ENCODE measurements around the gene GAS2. TPM values are rescaled to one million over a fixed set of nuclear protein-coding genes. Genes with fewer than 3 reads are reported as not detected.
A peak's percentile ranks its signal among the peaks of the same experiment; 100 is the strongest.

Gene GAS2
- total RNA-seq, 1 experiment from 2014 or later: 2.7 TPM

DNA sequence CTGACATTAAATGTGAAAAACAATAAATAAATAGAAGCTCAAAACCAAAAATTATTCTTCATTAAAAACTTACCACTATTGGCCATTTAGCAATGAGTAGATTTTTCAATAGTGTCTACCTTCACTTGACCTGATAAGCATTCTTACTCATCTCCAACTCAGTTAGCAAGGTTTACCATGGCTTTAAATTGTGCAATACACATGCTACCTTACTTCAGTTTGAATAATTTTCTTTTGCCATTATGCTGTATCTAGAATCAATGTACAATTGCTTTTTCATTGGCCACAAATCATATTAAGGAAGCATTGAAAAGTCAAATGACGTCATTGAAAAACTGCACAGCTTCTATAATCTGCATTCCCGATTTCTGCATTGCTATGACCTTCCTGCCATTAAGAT, 98.3 kb downstream of the GAS2 start:
- no peak for DNase-seq (ENCODE audit: low read depth)
- in situ Hi-C loops (cut with HindIII; ENCODE audit: low pct_unique_long_range_greater_than_20kb, low sequenced_read_pairs): no loop called here

DNA sequence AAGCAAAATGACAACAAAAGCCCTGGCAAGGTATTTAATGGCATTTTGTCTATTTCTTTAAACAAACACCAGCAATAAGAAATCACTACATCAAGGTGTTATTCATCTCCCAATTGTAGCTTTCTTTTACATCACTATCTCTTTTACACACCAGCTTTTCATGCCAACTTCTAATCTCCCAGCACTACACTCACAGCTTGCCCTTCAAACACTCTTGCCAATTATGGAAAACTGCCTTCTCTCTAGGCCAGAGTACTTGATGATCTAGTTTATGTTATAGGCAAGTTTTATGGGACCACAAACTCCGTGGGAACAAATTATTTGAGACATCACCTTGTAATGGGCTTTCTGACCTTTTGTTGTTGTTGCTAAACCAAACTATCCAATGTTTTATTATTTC, 101.9 kb downstream of the GAS2 start:
- in situ Hi-C loops (cut with HindIII; ENCODE audit: low pct_unique_long_range_greater_than_20kb, low sequenced_read_pairs): no loop called here
- no peak for DNase-seq (ENCODE audit: low read depth)

DNA sequence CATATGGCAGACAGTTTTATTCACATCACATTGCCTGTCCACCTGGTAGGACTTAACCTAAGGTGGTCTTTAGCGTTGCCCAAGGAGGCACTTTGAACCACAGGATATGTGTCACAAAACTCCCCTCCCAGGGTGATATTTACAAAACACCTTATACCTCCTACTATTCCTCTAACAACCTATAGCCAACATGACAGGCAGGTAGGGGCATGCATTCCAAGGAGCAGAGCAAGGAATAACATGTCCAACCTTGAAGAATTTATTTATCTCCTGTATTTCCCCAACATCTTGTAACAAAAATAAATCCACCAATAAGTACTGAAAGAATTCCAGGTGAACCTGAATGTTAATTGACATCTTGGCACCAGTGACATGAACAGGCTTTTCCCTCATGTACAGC, 102.7 kb downstream of the GAS2 start:
- in situ Hi-C loops (cut with HindIII; ENCODE audit: low pct_unique_long_range_greater_than_20kb, low sequenced_read_pairs): no loop called here
- DNase-seq (ENCODE audit: low read depth): no peak

DNA sequence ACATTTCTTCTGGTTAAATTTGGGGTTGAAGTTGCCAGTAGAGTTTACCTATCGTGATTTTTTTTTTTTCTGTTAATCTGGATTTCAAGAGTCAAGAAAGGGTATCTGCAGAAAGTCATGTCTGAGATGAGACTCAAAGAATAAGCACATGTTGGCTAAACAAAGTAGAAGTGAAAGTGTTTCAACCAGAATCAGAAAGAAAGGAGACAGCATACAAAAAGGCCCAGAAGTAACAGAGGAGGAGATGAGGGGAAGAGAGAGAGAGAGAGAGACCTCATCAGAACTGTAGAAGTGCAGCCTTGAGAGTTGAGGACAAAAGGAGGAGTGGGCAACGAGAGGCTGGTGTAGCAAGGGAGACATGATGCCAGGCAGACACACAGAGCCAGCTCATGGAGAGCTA, 108.3 kb downstream of the GAS2 start:
- no peak for DNase-seq (ENCODE audit: low read depth)
- in situ Hi-C loops (cut with HindIII; ENCODE audit: low pct_unique_long_range_greater_than_20kb, low sequenced_read_pairs): no loop called here

DNA sequence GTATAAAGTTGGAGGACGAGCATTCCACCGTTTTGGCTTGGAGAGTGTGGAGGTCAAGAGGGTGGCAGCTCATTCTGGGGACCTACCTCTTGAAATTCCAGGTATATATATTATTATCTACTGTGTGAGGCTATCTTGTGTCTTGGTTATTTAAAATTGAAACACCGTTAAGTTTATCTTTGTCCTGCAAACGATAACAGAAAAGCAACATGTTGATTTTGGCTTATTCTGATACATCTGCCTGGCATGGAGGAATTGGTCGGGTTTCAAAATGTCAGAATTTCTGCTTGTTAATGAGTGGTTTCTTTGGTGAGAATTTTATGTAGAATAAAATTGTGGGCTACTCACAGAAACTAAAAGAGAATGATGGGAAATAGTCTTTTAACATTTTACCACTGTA, 108.8 kb downstream of the GAS2 start:
- DNase-seq (ENCODE audit: low read depth): no peak
- in situ Hi-C loops (cut with HindIII; ENCODE audit: low pct_unique_long_range_greater_than_20kb, low sequenced_read_pairs): no loop called here

DNA sequence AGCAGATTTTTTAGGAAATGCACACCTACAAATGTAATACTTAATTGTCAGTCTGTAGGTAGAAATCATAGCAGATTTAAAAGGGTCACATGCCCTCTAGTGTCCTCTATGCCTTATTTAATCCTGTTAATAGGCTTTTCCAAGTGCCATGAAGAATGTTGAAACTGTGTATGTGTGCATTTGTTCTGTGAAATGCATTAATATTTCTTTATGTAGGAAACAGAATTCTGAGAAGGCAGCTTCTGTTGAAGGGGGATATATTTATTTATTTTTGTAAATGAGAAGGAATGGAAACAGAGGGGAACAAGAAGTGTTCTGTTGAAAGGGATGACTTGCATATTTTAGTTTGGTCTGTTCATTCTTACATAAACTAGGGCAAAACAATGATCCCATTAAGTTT, 112.2 kb downstream of the GAS2 start:
- in situ Hi-C loops (cut with HindIII; ENCODE audit: low pct_unique_long_range_greater_than_20kb, low sequenced_read_pairs): no loop called here

DNA sequence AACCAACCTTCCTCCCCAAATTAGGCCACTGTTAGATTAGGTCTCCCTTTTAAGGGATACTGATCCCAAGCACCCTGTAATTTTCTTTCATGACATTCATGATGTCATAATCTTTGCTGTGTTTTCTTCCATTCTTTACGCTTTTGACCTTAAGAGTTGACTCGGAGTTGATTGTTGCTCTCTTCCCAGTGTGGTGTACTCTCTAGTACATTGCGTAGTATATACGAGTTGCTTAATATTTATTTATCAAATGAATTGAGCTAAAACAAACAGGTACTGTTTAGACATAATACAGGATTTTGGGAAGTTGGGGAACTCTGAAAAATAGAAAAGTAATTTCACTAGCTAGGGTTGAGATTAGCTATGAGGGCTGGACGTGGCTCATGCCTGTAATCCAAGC, 113.4 kb downstream of the GAS2 start:
- in situ Hi-C loops (cut with HindIII; ENCODE audit: low pct_unique_long_range_greater_than_20kb, low sequenced_read_pairs): no loop called here

More for the DNA sequence above, 112.2 kb downstream of the GAS2 start:
- DNase-seq (ENCODE audit: low read depth): no peak

DNA sequence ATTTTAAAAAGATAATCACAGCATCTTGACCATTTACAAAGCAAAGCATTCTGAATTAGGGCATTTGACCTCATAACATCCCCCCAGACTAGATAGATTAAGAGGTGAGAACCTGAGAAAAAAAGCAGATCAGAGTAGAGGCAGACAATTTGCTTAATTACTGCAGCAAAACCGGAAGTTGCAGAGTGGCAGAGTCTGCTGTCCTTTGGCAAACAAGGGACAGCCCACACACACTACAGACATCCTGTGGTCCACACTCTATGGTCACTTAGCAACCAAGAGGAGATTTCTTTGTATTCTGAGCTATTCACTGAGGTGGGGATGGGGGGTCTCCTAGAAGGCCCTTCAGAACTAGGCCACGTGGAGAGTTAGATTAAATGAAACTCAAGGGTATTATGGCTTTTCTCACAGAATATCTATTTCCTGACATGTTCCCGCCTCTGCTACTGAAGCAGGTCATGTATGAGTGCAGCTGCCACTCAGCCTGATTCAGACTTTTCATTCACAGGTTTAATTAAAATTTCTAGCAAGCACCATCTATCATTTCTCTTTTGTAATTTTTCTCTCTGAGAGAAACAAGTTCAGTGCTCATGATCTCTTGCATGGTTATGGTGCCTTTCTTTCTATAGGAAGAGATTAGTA, 114.7 kb downstream of the GAS2 start:
- no peak for DNase-seq (ENCODE audit: low read depth)
- in situ Hi-C loops (cut with HindIII; ENCODE audit: low pct_unique_long_range_greater_than_20kb, low sequenced_read_pairs): no loop called here

More for the DNA sequence above, 113.4 kb downstream of the GAS2 start:
- DNase-seq (ENCODE audit: low read depth): no peak

DNA sequence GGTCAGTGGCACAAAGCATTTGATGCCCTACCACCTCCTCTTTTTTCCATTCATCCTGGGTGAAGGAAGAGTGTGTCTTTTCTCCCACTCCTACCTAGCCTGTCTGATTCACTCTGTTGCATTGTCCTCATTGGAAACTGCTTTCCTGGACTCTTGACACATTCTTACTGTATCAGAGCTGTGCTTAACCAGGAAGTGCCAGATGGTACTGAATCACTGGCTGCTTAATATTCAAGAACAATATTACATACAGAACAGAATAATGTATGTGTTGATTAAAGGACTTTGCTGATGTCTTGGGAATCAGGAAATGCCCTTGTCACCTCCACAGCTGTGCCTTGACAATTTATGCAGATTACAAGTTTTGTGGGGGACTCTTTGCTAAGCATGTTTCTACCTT, 118.8 kb downstream of the GAS2 start:
- in situ Hi-C loops (cut with HindIII; ENCODE audit: low pct_unique_long_range_greater_than_20kb, low sequenced_read_pairs): no loop called here
- no peak for DNase-seq (ENCODE audit: low read depth)

DNA sequence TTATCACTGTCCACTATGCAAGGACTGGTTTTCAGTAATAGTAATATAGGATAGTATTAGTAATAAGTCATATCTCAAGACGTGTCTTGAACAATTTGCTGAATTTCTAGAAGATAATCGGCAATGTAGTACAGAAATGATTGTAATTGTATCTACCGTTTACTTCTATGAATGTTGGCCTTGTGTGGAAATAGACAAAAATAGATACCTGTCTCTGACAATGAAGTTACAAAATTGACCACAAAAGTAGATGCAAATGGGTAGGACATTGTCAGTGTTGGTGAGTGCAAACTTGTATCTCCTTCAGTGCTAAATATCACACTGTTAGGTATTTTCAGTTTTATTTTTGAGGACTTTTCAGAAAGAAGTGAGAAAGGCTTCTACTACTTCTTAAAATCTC, 120.1 kb downstream of the GAS2 start:
- in situ Hi-C loops (cut with HindIII; ENCODE audit: low pct_unique_long_range_greater_than_20kb, low sequenced_read_pairs): no loop called here
- DNase-seq (ENCODE audit: low read depth): no peak

DNA sequence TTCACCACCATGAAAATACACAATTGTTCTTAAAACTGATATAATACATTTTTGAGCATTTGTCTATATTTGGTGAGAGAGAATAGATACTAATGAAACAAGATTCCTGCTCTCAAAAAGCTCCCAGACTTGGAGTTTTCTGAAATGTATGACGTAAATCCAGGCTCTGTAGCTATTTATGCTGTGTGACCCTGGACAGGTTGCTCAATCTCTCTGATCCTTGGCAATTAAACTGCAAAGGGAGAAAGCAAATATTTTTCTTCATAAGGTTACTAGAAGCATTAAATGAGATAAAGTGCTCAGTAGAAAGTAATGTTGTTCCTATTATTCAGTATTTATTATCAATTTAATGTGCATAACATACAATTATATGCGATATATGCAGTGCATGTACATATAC, 120.6 kb downstream of the GAS2 start:
- no peak for DNase-seq (ENCODE audit: low read depth)
- in situ Hi-C loops (cut with HindIII; ENCODE audit: low pct_unique_long_range_greater_than_20kb, low sequenced_read_pairs): no loop called here

DNA sequence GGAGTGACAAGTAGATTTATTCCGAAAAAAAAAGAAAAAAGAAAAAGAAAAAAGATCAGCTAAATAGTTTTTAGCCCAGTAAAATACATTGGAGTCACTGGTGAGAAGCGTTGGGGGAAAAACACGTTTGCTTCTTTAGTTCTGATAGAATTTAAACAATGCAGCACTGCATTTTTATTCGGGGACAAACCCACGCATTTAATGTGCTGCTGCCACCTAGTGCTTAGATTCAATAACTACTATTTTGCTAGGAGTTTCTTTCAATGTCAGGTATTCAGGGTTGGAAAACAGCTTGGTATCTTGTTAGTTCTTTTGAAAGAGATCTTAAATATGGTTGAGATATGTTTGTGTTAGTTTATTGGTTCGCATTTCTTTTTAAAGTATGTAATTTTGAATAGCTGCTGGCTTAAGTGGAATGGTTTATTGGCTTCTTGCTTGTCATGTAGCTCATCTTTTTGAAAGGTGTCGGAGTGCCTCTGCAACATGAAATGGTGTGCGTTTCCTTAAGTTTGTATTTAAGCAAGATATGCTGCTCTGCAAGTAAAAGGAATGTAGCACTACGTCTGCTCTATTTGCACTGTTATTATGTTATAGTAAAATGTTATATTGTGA, 121.2 kb downstream of the GAS2 start:
- in situ Hi-C loops (cut with HindIII; ENCODE audit: low pct_unique_long_range_greater_than_20kb, low sequenced_read_pairs): no loop called here
- DNase-seq (ENCODE audit: low read depth): peak; percentile 21

DNA sequence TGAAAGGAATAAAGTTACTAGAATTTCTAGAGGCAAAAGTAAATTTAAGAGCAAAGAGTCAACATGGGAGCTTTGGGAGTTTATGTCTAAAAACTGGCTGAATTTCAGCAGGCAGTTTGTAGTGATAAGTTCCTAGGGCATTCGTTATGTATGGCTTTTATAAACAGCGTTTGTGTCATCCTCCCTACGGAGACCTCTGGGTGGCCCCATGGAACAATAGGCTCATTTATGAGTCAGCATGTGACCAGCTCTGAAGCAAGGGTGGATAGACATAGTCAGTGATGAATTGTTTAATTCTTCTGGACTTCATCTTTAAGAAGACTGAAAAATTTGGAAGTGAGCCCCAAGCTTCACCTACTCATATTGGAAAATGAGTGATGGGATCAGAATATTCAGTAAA, 126.1 kb downstream of the GAS2 start:
- in situ Hi-C loops (cut with HindIII; ENCODE audit: low pct_unique_long_range_greater_than_20kb, low sequenced_read_pairs): no loop called here
- DNase-seq (ENCODE audit: low read depth): peak; percentile 58

DNA sequence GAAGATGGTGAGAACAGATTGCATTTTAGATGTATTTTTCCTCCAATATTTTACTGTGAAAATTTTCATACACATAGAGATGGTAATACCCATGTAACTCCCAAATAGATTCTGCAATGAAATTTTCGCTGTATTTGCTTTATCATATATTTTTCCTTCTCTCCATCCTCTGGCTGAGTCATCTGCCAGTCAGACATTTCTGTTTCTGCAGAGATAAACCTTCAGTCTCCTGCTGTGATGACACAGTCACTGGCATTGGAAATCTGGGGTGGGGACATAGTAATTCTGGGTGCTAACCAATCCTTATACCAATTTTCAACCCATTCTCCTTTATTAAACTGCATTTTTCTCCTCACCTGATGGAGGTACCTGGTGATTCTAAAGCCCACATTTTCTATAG, 129.5 kb downstream of the GAS2 start:
- in situ Hi-C loops (cut with HindIII; ENCODE audit: low pct_unique_long_range_greater_than_20kb, low sequenced_read_pairs): no loop called here
- DNase-seq (ENCODE audit: low read depth): no peak

DNA sequence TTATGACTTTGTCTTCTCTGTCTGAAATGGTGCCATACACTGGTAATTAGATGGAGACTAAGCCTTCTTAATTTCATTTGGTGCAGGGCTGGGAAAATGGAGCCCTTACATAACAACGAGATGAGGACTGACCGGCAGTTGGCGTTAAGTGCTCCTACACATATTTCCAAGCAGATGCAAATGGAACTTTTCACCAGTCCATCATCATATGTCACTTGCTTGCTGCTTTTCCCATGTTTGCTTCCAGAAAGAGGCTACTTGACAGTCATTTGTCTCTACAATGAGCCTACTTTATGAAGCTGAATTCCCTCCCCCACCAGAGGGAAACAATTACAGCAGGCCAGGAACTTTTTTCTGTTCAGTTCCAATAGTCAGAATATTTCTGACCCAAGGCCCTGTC, 130.6 kb downstream of the GAS2 start:
- in situ Hi-C loops (cut with HindIII; ENCODE audit: low pct_unique_long_range_greater_than_20kb, low sequenced_read_pairs): no loop called here
- no peak for DNase-seq (ENCODE audit: low read depth)

DNA sequence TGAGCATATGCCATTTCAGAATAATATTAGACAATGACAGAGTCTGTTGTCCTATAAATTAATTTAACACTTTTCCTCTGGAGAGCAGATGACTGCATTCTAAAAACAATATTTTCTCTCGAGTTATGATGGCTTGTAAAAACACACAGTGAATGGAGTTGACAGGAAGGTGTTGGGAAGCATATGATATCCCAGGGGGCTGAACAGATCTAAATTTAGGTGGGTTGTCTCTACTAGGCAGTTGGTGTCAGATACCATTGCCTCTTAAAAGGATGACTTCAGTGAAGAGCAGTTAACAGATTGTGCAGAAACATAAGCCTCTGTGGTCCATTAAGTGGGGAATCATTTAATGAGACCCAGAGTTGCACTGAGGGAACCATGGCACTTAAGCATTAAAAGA, 132.5 kb downstream of the GAS2 start:
- in situ Hi-C loops (cut with HindIII; ENCODE audit: low pct_unique_long_range_greater_than_20kb, low sequenced_read_pairs): no loop called here

DNA sequence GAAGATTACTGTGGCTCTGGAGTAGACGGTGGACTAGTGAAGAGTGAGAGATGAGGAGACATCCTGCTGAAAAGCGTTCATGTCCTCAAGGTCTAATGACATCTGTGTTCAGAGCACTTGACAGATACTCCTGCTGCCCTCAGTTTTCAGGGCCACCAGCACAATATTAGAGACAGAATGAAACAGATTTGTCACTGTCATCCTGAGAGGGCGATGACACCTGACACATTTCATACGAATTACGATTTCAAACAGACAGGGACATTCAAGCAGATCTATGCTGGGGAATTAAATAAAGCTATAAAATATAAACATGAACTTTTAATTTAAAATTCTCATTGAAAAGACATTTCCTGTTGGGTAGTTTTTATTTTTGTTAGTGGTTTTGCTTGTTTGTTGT, 134.1 kb downstream of the GAS2 start:
- in situ Hi-C loops (cut with HindIII; ENCODE audit: low pct_unique_long_range_greater_than_20kb, low sequenced_read_pairs): no loop called here
- DNase-seq (ENCODE audit: low read depth): no peak

More for the DNA sequence above, 132.5 kb downstream of the GAS2 start:
- DNase-seq (ENCODE audit: low read depth): no peak

DNA sequence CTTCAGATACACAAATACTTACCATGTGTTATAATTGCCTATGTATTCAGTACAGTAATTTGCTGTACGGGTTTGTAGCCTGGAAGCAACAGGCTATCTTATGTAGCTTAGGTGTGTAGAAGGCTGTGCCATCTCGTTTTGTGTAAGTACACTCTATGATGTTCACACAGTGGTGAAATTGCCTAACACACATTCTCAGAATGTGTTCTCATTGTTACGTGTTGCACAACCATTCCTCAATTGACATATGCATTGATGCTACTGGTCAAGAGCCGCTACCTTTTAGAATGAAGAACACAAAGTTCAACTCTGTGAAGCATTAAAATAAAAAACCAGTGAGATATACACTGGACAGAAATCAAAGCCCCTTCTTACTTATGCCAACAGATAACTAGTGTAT, 136.4 kb downstream of the GAS2 start:
- DNase-seq (ENCODE audit: low read depth): no peak
- in situ Hi-C loops (cut with HindIII; ENCODE audit: low pct_unique_long_range_greater_than_20kb, low sequenced_read_pairs): no loop called here

DNA sequence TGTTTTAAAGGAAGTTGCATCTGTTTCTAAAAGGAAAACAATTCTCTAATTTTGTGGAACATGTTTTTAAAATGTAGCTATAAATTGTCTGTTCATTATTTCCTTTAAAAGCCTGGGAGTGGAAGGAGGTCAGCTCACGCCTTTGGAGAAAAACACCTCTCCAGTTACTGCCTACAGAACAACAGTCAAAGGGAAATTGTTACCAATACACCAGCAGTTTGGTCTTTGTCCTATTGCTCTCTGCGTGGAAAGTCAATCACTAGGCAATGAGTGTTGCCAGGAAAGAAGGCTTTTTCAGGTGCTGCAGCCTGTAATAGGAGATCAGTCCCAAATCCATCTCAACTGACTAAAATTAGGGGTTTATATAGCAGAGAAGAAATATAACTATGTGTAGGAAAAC, 141.0 kb downstream of the GAS2 start:
- in situ Hi-C loops (cut with HindIII; ENCODE audit: low pct_unique_long_range_greater_than_20kb, low sequenced_read_pairs): no loop called here
- DNase-seq (ENCODE audit: low read depth): no peak

DNA sequence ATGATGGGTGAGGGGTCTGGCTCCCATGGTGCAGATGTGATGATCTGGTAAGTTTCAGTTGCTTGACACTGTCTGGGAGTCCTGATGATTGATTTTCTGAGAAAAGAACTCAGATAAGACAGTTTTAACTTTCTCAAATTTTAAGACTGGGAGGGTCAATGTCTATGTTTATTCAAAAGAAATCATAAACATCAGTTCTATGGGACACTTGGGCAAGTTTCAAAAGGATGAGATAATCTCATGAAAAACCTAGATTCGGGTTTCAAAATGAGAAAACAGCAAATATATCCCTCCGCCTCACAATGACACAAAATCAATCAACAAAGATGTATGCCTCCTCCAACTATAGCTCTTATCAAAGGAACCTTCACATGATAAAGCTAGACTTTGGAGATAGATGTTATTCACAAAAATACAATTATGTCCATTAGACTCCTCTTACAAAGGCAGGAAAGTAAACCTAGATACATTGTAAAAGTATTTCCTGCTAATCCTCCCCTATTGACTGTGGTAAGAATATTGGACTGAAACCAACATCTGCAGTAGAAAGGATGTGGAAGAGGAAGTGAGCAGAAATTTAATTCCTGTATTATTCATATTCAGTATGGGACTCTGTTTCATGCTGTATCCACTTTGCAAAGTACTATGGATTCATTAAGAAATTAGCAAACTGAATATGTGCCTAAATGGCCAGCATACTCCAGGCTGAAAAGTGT, 141.6 kb downstream of the GAS2 start:
- DNase-seq (ENCODE audit: low read depth): no peak
- in situ Hi-C loops (cut with HindIII; ENCODE audit: low pct_unique_long_range_greater_than_20kb, low sequenced_read_pairs): no loop called here

Measured in Caki2 (cell line).